ENCODE measurements around the gene MORF4L1.
"Not testable (repeated sequence)": the region's sequence is repeated elsewhere in the genome, so short reads cannot be mapped to it uniquely, and the experiment has no call there.

Gene MORF4L1

DNA sequence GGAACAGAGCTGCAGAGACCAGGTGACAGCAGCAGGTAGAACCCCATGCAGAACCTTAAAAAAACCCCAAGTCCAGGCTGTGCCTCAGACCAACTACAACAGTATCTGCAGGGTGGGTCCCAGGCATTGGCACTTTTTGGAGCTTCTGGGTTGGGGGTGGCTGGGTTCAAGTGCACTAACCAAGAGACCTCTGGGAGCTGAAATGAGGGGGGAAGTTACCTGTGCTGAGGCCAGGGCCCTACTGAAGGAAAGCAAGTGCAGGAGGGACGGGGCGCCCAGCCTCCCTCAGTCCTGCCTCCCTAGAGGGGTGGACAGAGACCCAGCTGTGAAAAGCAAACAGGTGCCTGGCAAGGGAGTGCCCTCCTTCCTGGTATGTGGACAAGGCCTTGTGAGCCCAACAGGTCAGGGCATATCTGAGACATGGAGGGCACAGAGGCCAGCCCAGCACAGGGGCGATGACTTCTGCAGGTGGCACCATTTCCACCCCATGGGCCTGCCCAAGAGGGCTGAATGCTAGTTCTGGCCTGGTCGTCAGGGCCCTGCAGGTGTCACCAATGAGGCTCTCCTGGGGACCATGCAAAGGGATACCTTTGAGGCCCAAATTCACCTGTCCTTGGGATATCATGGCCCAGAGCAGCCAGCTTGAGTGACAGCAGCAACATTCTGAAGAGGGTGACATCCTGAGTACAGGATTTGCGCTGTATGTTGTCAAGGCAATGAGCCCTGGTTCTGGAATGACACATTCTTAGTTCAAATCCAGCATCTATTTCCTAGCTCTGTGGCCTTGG is 53.5 kb downstream of the MORF4L1 start:
- no peak for DNase-seq (ENCODE audit: low read depth)

- no peak for DNase-seq (ENCODE audit: low read depth)
Observed at GRCh38 chr15:78927077-78927790, 54.5 kb downstream of the MORF4L1 start.

DNA sequence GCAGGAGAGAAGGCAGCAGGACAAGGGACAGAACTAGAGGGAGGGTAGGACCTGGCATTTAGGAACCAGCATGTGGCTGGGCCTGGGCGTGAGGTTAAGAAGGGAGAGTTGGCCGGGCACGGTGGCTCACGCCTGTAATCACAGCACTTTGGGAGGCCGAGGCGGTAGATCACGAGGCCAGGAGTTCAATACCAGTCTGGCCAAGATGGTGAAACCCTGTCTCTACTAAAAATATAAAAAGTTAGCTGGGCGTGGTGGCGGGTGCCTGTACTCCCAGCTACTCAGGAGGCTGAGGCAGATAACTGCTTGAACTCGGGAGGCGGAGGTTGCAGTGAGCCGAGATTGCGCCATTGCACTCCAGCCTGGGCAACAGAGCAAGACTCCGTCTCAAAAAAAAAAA is 55.5 kb downstream of the MORF4L1 start:
- not testable (repeated sequence) for DNase-seq (ENCODE audit: low read depth)

- no peak for DNase-seq (ENCODE audit: low read depth)
Observed at GRCh38 chr15:78928616-78929093, 56.0 kb downstream of the MORF4L1 start.

GRCh38 chr15:78929536-78930264 is 57.0 kb downstream of the MORF4L1 start:
- DNase-seq (ENCODE audit: low read depth) = no peak

GRCh38 chr15:78930577-78931388 is 58.1 kb downstream of the MORF4L1 start:
- DNase-seq (ENCODE audit: low read depth) = no peak

DNA sequence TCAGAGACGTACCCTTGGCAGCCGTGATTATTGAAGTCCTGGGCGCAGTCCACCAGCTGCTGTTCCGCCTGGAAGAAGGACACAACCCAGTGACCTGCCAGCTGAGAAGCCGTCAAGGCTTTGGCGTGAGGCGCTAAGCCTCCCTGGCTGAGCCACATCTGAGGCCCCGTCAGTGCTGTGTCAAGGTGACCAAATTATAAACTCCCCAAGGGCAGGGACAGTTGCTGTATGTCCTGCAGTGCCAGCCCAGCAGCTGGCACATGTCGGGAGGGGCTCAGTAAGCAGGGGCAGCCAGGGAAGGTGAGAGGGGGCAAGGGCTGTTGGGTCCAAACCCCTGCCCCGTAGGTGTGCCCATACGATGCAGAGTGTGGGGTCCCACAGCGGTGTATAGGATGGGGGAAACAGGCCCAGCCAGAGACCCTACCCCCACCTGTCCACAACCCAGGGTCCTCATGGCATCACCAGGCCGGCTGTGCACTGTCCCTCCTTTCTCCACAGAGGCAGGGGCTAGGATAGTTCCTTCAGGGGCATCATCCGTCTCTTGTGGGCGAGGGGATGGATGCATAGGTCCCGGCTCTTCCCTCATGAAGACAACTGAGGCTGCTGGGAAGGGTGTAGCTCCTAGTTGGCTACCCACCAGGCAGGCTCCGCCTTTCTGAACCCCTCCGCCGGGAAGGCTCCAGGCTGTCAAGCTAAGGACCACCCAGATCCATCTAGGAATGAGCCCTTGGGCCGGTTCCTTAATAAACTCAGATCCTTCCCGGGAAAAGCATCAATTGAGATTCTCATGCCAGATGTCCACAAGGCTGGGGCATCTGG is 59.0 kb downstream of the MORF4L1 start:
- no peak for DNase-seq (ENCODE audit: low read depth)

DNA sequence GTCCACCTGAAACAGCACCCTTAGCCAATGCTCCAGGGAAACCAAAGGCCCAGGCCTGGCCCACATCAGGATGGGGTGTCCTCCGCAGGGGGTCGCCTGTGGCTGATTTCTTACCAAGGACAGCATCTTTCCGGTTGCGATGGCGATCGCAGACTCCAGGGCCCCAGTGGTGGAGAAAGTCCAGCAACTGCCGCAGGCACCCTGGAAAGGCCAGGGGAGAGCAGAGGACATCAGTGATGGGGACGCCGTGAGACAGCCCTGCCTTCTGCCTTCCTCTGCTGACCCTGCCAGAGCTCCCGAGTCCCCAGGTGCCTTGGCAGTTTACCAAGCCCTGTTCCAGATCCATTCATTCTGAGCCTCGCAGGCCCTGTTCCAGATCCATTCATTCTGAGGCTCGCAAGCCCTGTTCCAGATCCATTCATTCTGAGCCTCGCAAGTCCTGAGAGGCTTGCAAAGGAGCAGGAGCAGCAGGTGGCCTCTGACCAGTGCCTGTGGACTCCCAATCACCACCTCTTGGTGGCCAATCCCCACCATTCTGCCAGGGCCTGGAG is 59.6 kb downstream of the MORF4L1 start:
- DNase-seq (ENCODE audit: low read depth) = no peak

GRCh38 chr15:78933187-78933822 is 60.6 kb downstream of the MORF4L1 start:
- DNase-seq (ENCODE audit: low read depth) = no peak

GRCh38 chr15:78933823-78934654 is 61.3 kb downstream of the MORF4L1 start:
- DNase-seq (ENCODE audit: low read depth) = no peak

DNA sequence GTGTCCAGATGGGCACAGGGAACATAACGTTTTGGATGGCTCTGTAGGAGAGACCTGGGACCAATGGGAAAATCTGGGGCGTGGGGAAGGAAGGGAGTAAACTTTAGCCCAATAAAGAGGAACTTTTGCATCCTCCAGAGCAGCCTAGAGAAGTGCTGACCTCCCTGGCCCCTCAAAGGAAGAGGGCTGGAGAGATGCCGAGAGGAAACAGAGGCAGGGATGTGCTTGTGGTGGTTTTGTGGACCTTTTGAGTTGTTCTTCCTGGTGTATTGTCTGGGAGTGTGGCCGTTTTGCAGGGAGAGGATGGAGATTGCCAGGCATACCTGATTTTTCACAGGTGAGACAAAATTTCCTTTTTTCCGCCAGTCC is 61.9 kb downstream of the MORF4L1 start:
- DNase-seq (ENCODE audit: low read depth) = no peak

DNA sequence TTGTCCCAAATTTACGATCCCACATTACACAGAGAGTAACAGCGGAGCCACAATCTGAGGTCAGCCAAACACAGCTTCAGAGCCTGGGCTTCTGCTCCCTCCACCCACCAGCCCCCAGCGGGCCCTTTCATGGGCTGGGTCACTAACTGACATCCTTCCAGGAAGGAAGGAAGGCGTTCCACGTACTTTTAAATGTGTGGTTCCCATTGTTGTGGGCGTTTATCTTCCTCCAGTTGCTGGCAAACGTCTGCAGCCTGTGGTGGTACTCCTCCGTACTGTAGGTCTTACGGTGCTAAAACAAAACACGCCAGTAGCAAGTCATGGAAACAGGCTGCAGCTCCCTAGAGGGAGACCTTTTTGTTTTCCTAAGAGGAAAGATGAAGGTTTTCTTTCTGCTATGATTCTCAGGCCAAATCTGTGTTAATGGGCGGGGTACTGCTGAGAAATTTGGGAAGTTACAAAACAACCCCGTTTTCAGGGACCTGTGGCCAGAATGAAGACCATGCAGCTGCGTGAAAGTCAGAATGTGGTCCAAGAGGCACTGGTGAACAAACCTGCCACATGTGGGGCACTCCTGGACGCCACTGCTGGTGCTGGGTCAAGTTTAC is 64.5 kb downstream of the MORF4L1 start:
- no peak for DNase-seq (ENCODE audit: low read depth)

DNA sequence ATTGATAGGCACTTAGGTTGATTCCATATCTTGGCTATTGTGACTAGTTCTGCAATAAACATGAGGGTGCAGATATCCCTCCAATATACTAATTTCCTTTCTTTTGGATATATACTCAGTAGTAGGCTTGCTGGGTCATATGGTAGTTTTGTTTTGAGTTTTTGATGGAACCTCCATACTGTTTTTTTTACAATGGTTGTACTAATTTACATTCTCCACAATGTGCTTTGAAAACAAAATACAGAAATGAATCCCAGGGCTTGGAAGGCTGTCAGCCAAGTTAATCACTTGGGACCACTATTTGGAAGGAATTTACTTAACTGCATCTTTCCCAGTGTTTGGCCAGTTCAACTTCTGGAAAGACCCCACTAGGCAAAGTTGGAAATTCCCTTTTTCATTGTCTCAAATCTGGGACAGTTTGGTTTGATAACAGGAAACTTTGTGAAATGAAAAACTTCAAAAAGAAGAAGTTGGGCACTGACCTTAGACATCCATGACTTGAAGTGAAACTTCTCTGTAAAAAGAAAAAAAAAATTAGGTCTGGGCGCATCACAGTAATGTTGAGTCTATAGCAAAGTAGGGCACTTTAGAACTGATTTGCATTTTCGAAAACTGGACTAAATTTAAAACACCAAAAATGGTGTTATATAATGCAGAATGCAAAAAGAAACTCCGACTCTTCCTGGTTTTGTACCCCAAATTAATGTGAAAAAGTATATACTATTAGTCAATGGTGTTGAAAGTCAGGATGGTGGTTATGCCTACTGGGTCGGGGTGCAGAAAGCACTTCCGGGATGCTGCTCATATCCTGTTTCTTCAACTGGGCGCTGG is 66.2 kb downstream of the MORF4L1 start:
- DNase-seq (ENCODE audit: low read depth) = no peak

DNA sequence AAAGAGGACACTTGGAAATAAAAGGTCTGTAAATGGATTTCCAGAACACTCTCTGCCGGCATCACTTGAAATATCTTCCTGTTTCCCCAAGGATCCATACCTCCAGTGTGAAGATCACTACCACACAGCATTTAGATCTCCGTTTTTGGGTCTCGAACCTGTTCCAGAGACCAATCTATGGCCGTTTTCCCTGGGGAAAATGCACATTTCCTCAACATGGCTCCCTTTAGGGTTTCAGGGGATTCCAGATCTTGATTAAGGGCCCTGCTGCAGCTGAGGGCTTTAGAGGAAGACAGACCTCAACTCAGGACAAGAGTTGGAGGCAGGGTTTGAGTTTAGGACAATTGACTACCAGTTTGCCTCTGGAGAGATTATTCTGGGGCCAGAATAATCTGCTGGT is 70.1 kb downstream of the MORF4L1 start:
- no peak for DNase-seq (ENCODE audit: low read depth)

DNA sequence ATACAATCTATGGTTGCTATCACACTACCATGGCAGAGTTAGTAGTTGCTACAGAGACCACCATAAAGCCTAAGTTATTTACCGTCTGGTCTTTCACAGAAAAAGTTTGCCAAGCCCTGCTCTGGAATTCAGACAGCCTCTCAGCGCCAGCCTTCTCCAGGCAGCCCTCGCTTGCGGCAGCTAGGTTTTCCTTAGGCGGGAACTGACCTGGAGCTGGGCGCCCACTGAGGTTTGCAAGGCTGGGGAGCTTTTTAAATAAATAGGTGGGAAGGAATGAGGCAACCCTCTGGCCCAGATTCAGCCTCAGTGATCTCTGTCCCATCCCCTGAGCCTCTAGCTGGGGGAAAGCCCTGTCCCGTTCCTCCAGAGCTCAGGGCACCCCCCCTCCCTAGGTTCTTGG is 71.0 kb downstream of the MORF4L1 start:
- no peak for DNase-seq (ENCODE audit: low read depth)

DNA sequence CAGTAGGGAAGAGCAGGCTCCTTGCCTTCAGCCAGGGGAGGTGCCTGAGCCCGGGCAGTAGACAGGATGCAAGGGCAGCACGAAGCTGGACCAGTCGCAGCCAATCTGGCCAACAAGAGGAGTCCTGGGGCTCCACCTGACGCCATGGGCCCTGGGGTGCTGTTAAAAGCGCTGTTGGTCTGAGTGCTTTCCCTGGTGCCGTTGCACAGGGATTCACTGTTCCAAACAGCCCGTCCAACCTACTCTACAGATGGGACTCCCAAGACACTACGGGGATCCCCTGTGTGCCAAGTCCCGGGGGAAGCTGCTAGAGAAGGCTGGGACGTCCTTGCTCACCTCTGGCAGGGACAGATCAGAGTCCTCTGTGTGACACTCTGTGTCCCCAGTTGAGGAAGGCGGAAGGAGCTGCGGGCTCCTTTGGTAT is 71.5 kb downstream of the MORF4L1 start:
- DNase-seq (ENCODE audit: low read depth) = no peak

DNA sequence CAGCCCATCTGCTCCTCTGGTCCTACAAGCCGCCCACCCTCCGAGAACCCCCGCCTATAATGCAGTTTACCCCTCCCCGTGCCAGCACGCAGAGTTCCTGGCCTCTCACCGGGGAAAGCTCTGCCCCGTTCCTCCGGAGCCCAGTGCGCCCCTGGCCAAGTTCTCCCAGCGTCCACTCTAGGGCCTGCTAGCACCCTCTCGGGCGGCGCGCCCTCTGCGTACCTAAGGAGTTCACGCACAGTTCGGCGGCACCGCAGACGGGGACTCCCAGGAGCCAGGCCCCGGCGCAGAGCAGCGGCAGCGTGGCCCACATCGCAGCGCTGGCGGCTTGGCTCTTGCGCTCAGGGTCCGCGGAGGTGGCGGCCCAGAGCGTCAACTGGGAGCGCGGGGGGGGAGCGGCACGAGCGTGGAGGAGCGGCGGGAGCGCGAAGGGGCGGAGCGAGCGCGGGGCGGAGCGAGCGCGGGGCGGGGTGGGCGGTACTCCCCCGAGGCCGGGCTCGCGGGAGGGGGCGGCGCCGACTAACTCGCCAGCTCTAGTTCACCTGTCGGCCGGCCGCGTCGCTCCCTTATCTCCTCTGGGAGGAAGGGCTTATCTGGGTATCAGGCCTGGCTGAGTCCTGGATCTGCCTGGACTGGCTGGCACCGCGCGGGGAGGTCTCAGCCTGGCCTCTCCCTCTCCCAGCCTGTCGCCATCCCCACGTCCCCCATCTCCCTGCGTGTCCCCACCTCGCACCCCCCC is 72.1 kb downstream of the MORF4L1 start, which contains the start of gene CTSH:
Gene CTSH, minus strand, starts transcription at position 378 of the 739 bp plus-strand sequence. Its CDS starts 65 bp downstream, at position 313.
- peak; percentile 67 for DNase-seq (ENCODE audit: low read depth)
